Esophagus squamous epithelium (tissue), 4 donors: ENCODE data around the gene BGN.

ENCODE experiments used
- POLR2A ChIP-seq, 4 donors: fragments of 450-650 bp; IDR thresholded peaks; one replicate each; pipeline ENCODE4 v1.6.1; 2017; ENCODE audit warnings: antibody characterized with exemption in 4 of 4, mild to moderate bottlenecking in 4 of 4, moderate library complexity in 3 of 4
- TF ChIP-seq, protein P1 (sequence below), 6 experiments: fragments of 450-650 bp in 4 of 6; fragments of 200-600 bp in 2 of 6; sonication (generic) in 2 of 6; IDR thresholded peaks; one replicate each; pipeline ENCODE4 v1.5.1; 2016 to 2019; ENCODE audit warnings: antibody characterized with exemption in 6 of 6, mild to moderate bottlenecking in 4 of 6, moderate library complexity in 4 of 6

DNA sequence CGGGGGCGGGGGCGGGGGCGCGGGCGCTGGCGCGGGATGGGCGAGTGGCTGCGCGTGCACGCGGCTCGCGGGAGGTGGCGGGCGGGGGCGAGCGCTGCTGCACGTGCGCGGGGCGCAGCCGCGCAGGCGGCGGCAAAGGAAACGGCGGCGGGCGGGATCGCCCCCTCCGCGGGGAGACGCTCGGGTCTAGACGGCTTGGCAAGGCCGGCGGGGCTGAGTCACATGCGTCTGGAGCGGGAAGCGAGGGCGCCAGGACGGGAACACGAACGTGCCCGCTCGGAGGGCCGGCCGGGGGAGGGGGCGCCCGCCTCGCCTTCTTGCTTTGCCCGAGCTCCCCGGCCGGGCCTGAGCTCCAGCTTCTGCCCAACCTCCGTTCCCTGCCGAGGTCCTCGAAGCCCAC, 20.1 kb upstream of the BGN start:
- TF ChIP-seq, protein P1, sequence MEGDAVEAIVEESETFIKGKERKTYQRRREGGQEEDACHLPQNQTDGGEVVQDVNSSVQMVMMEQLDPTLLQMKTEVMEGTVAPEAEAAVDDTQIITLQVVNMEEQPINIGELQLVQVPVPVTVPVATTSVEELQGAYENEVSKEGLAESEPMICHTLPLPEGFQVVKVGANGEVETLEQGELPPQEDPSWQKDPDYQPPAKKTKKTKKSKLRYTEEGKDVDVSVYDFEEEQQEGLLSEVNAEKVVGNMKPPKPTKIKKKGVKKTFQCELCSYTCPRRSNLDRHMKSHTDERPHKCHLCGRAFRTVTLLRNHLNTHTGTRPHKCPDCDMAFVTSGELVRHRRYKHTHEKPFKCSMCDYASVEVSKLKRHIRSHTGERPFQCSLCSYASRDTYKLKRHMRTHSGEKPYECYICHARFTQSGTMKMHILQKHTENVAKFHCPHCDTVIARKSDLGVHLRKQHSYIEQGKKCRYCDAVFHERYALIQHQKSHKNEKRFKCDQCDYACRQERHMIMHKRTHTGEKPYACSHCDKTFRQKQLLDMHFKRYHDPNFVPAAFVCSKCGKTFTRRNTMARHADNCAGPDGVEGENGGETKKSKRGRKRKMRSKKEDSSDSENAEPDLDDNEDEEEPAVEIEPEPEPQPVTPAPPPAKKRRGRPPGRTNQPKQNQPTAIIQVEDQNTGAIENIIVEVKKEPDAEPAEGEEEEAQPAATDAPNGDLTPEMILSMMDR (IDR thresholded peaks at IDR 0.05), result no peak
- no peak for TF ChIP-seq POLR2A (IDR thresholded peaks at IDR 0.05)
